Sigmoid colon (tissue), 7 donors: ENCODE data around the gene CCDC159. TPM values are rescaled to one million over a fixed set of nuclear protein-coding genes. Genes with fewer than 3 reads are reported as not detected.

ENCODE experiments used
- DNase-seq: peaks from one replicate; pipeline ENCODE4 v3.0.0-alpha.2; 2019
- H3K27ac ChIP-seq, 4 donors: fragments of 200-600 bp; sonication (generic); one replicate each; pipeline ENCODE4 v1.5.1; 2016 to 2019; ENCODE audit warnings: mild to moderate bottlenecking in 1 of 4
- H3K27me3 ChIP-seq, 3 donors: fragments of 200-600 bp; sonication (generic); one replicate each; pipeline ENCODE4 v1.5.1; 2019; ENCODE audit warnings: mild to moderate bottlenecking in 1 of 3
- H3K36me3 ChIP-seq, 4 donors: fragments of 200-600 bp; sonication (generic); one replicate each; pipeline ENCODE4 v1.5.1; 2016 to 2019
- H3K4me1 ChIP-seq, 4 donors: fragments of 200-600 bp; sonication (generic); one replicate each; pipeline ENCODE4 v1.5.1; 2017 to 2019
- H3K4me3 ChIP-seq, 4 donors: fragments of 200-600 bp; sonication (generic); one replicate each; pipeline ENCODE4 v1.5.1; 2017 to 2019; ENCODE audit warnings: mild to moderate bottlenecking in 2 of 4, moderate library complexity in 1 of 4
- H3K9me3 ChIP-seq, 4 donors: fragments of 200-600 bp in 3 of 4; sonication (generic) in 3 of 4; one replicate each; pipeline versions ENCODE4 v1.5.1 to v1.6.1; 2013 to 2019
- EP300 ChIP-seq, 4 donors: sonication (generic); formaldehyde crosslinking; IDR thresholded peaks; one replicate each; pipeline ENCODE4 v1.6.1; 2017; ENCODE audit warnings: antibody characterized with exemption in 4 of 4
- POLR2A ChIP-seq, 2 donors: fragments of 450-650 bp; IDR thresholded peaks; one replicate each; pipeline ENCODE4 v1.6.1; 2016; ENCODE audit warnings: antibody characterized with exemption in 2 of 2, mild to moderate bottlenecking in 2 of 2, moderate library complexity in 2 of 2
- POLR2AphosphoS5 ChIP-seq, 4 donors: sonication (generic); formaldehyde crosslinking; IDR thresholded peaks; one replicate each; pipeline ENCODE4 v1.6.1; 2017; ENCODE audit warnings: antibody characterized with exemption in 4 of 4
- WGBS, 2 donors: extraction: QIAGEN DNeasy Blood & Tissue Kit; methylation state at CpG; one replicate each; pipeline ENCODE4 v1.1.7; 2013; 5-methylcytosine and 5-hydroxymethylcytosine counted together
- intact Hi-C: fragments of 100-400 bp; cut with DNase I; formaldehyde crosslinking; loops from one replicate; pipeline ENCODE4 v1.15.1; 2023
- polyA plus RNA-seq, 3 donors: library from polyadenylated mRNA; stranded (reverse); fragments of 200-250 nt; gene quantifications; one replicate each; pipeline ENCODE4 v1.2.3, GENCODE V29; 2013
- total RNA-seq, 4 donors: library from RNA; depleted of rRNA; stranded (reverse); fragments of >200 nt; gene quantifications; one replicate each; pipeline ENCODE4 v1.1.0, GENCODE V29; 2016
- TF ChIP-seq, protein P1 (sequence below), 4 experiments: fragments of 450-650 bp in 3 of 4; fragments of 200-600 bp in 1 of 4; IDR thresholded peaks; one replicate each; pipeline ENCODE4 v1.5.1; 2016 to 2019; ENCODE audit warnings: antibody characterized with exemption in 4 of 4, mild to moderate bottlenecking in 3 of 4, moderate library complexity in 2 of 4
- donor health status: healthy with polysubstance abuse.
- donor health status: Bipolar disorder and iron deficiency.
- donor health status: healthy.

Gene CCDC159
- total and polyA plus RNA-seq, 7 donors = 11.6 to 42.4 (median 19.6) TPM

DNA sequence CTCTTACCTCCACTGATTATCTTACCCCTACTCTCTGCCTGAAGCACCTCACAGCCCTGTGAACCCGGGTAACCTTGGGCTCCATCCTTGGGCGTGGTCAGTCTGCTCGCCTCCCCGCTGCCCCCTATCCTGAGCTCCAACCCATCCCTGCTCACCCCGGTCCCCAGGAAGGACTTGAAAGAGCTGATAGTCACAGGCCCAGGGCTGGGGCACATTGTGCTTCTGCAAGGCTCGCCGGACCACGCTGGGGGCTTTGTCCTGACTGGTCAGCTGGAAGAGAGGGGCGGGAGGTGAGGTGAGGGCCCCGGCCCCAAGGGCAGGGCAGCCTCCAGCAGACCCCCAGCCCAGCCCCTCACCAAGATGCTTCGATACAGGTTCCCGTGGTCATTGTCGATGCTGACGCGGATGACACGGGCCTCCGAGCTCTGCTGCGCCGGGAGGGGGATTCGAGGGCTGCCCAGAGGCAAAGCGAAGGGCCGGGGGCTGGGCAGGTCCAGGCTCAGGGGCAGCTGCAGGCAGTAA, 50.8 kb downstream of the CCDC159 start:
- Histone ChIP-seq H3K27ac (no peak overlapping the region), H3K27me3 (no peaks in the 10 kb centered on the region), H3K4me3 (no peak overlapping the region), H3K36me3 (no peaks in the 10 kb centered on the region), H3K9me3 (no peaks in the 10 kb centered on the region), H3K4me1 (no peaks in the 10 kb centered on the region)
- intact Hi-C loops = no loop called here
- 93 to 94% methylated on average over 22 of the region's 22 CpGs for WGBS, 2 donors
- DNase-seq = no peak
- TF ChIP-seq POLR2AphosphoS5 (IDR thresholded peaks at IDR 0.05) = no peak
- TF ChIP-seq EP300 (IDR thresholded peaks at IDR 0.05) = no peak
- no peak for TF ChIP-seq POLR2A (IDR thresholded peaks at IDR 0.05)
- TF ChIP-seq, protein P1, sequence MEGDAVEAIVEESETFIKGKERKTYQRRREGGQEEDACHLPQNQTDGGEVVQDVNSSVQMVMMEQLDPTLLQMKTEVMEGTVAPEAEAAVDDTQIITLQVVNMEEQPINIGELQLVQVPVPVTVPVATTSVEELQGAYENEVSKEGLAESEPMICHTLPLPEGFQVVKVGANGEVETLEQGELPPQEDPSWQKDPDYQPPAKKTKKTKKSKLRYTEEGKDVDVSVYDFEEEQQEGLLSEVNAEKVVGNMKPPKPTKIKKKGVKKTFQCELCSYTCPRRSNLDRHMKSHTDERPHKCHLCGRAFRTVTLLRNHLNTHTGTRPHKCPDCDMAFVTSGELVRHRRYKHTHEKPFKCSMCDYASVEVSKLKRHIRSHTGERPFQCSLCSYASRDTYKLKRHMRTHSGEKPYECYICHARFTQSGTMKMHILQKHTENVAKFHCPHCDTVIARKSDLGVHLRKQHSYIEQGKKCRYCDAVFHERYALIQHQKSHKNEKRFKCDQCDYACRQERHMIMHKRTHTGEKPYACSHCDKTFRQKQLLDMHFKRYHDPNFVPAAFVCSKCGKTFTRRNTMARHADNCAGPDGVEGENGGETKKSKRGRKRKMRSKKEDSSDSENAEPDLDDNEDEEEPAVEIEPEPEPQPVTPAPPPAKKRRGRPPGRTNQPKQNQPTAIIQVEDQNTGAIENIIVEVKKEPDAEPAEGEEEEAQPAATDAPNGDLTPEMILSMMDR (IDR thresholded peaks at IDR 0.05) = no peak

DNA sequence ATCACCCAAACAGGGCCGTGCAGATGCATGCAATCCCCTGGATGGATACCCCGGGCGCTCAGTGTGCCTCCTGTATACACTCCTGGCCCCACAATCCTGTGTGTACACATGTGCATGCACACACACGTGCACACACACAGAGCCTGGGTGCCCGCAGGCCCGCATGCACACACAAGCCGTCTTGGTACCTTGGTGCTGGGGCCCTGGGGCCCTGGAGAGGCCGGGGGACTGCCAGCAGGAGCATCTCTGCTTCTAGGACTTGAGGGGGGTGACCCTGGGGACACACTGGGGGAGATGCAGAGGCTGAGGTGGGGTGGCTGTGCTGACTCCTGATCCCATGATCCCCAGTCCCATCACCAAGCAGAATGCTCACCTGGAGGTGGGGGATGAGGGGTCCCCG, 53.3 kb downstream of the CCDC159 start:
- Histone ChIP-seq H3K9me3 (no peaks in the 10 kb centered on the region), H3K27ac (no peak overlapping the region), H3K27me3 (no peaks in the 10 kb centered on the region), H3K36me3 (no peaks in the 10 kb centered on the region), H3K4me1 (no peaks in the 10 kb centered on the region), H3K4me3 (no peak overlapping the region)
- intact Hi-C loops = no loop called here
- no peak for DNase-seq
- WGBS, 2 donors = 92 to 94% methylated on average over 9 of the region's 9 CpGs
- TF ChIP-seq, protein P1 (IDR thresholded peaks at IDR 0.05) = no peak
- TF ChIP-seq POLR2AphosphoS5 (IDR thresholded peaks at IDR 0.05) (no peak), EP300 (IDR thresholded peaks at IDR 0.05) (no peak), POLR2A (IDR thresholded peaks at IDR 0.05) (no peak)

DNA sequence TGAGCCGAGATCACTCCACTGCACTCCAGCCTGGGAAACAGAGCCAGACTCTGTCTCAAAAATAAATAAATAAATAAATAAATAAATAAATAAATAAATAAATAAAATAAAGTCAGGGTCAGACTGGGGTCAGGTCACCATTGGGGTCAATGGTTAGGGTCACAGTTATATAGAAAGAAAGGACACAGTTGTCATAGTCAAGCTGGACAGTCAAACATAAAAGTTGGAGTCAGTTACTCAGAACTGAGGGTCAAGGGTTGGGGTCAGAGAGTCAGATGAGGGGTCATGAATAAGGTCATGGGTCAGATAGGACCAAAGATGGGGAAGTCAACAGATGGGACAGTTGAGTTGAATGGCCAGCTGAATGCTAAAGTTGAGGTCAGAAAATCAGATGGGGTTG, 54.5 kb downstream of the CCDC159 start:
- WGBS, 2 donors = 68 to 84% methylated on average over 1 of the region's 1 CpG
- Histone ChIP-seq H3K27me3 (peaks cover 0 to under 1% (median 0%) of the 10 kb centered on the region in 3 donors), H3K27ac (no peak overlapping the region), H3K4me1 (no peaks in the 10 kb centered on the region), H3K36me3 (no peaks in the 10 kb centered on the region), H3K9me3 (no peaks in the 10 kb centered on the region), H3K4me3 (no peak overlapping the region)
- intact Hi-C loops = no loop called here
- no peak for DNase-seq
- TF ChIP-seq, protein P1 (IDR thresholded peaks at IDR 0.05) = no peak
- TF ChIP-seq POLR2AphosphoS5 (IDR thresholded peaks at IDR 0.05) (no peak), EP300 (IDR thresholded peaks at IDR 0.05) (no peak), POLR2A (IDR thresholded peaks at IDR 0.05) (no peak)

DNA sequence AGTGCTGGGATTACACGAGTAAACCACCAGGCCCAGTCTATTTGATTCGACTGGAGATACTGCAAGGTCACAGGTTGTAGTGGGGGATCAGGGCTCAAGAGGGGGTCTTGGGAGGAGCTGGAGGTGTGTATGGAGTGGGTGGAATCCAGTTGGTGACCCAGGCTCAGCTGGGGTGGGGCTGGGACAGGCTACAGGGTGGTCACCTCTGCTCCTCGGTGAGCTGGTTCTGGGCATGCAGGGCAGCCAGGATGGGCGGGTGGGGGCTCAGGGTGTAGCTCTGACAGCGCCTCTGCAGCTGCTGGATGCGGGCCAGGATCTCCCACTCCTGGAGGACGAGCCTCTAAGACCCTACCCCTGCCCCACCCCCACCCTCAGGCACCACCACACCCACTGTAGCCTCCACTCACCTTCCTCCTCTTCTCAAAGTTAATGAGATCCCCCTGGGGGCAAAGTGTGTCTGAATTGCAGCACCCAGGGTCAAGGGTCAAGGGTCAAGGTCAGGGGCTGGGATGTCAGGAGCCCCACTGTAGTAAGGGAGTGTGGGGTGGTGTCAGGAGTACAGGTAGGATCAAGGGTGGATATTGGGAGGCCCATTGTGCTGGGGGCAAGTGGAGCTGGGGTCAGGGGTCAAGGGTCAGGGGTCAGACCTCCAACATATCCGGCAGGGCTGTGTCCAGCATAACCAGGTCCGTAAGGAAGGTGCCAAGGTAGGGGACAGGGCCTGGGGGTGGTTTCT, 55.7 kb downstream of the CCDC159 start:
- TF ChIP-seq POLR2AphosphoS5 (IDR thresholded peaks at IDR 0.05) (no peak), EP300 (IDR thresholded peaks at IDR 0.05) (no peak), POLR2A (IDR thresholded peaks at IDR 0.05) (no peak)
- TF ChIP-seq, protein P1 (IDR thresholded peaks at IDR 0.05) = no peak
- Histone ChIP-seq H3K9me3 (no peaks in the 10 kb centered on the region), H3K27me3 (peaks cover 0 to 13% (median 11%) of the 10 kb centered on the region in 3 donors), H3K4me3 (no peak overlapping the region), H3K4me1 (peaks cover 0 to 4% (median 0%) of the 10 kb centered on the region in 4 donors), H3K27ac (no peak overlapping the region), H3K36me3 (no peaks in the 10 kb centered on the region)
- 84 to 86% methylated on average over 9 of the region's 9 CpGs for WGBS, 2 donors
- intact Hi-C loops = no loop called here
- DNase-seq = no peak

Other genes starting within 250 kb of the CCDC159 start
- 1 to 10 TPM in 3 of 4 donors, under 1 TPM in 1; 0.99 to 6.0 (median 2.8) TPM for gene SPC24, start 190.7 kb upstream of the CCDC159 start, total RNA-seq
- gene SPC24, start 190.7 kb upstream of the CCDC159 start, polyA plus RNA-seq = 10 to 100 TPM in 1 of 3 donors, 1 to 10 TPM in 2; 1.2 to 13.0 (median 2.1) TPM
- 1,000 to 10,000 TPM in 2 of 4 donors, 100 to 1,000 TPM in 2; 691 to 1,314 (median 1,068) TPM for gene KANK2, start 149.0 kb upstream of the CCDC159 start, total RNA-seq
- 100 to 1,000 TPM in 1 of 3 donors, 10 to 100 TPM in 2; 29.8 to 130 (median 89.4) TPM for gene KANK2, start 149.0 kb upstream of the CCDC159 start, polyA plus RNA-seq
- gene ANGPTL8, start 106.9 kb upstream of the CCDC159 start, total RNA-seq = not detected
- 1 to 10 TPM in 1 of 3 donors, not detected in 2; 8.1 TPM for gene ANGPTL8, start 106.9 kb upstream of the CCDC159 start, polyA plus RNA-seq
- 10 to 100 TPM; 17.1 to 39.9 (median 20.8) TPM for gene DOCK6, start 84.0 kb upstream of the CCDC159 start, total RNA-seq
- gene DOCK6, start 84.0 kb upstream of the CCDC159 start, polyA plus RNA-seq = 10 to 100 TPM in 2 of 3 donors, 1 to 10 TPM in 1; 8.8 to 40.5 (median 16.2) TPM
- not detected for gene TSPAN16, start 50.4 kb upstream of the CCDC159 start, total RNA-seq
- under 1 TPM in 1 of 3 donors, not detected in 2; 0.07 TPM for gene TSPAN16, start 50.4 kb upstream of the CCDC159 start, polyA plus RNA-seq
- 10 to 100 TPM; 16.0 to 27.7 (median 22.9) TPM for gene RAB3D, start 6.9 kb upstream of the CCDC159 start, total RNA-seq
- 1 to 10 TPM; 6.6 to 9.7 (median 9.7) TPM for gene RAB3D, start 6.9 kb upstream of the CCDC159 start, polyA plus RNA-seq
- 100 to 1,000 TPM; 131 to 291 (median 194) TPM for gene TMEM205, start 251 bp upstream of the CCDC159 start, total RNA-seq
- gene TMEM205, start 251 bp upstream of the CCDC159 start, polyA plus RNA-seq = 10 to 100 TPM; 11.1 to 74.9 (median 25.2) TPM
- 10 to 100 TPM; 13.9 to 43.8 (median 20.5) TPM for gene PLPPR2, start 8.9 kb downstream of the CCDC159 start, total RNA-seq
- gene PLPPR2, start 8.9 kb downstream of the CCDC159 start, polyA plus RNA-seq = 1 to 10 TPM; 1.4 to 8.2 (median 4.8) TPM
- gene SWSAP1, start 28.1 kb downstream of the CCDC159 start, total RNA-seq = 1 to 10 TPM in 2 of 4 donors, under 1 TPM in 2; 0.71 to 1.8 (median 0.96) TPM
- gene SWSAP1, start 28.1 kb downstream of the CCDC159 start, polyA plus RNA-seq = 1 to 10 TPM; 3.0 to 4.3 (median 3.9) TPM
- 1 to 10 TPM in 3 of 4 donors, under 1 TPM in 1; 0.83 to 4.9 (median 2.4) TPM for gene EPOR, start 37.8 kb downstream of the CCDC159 start, total RNA-seq
- gene EPOR, start 37.8 kb downstream of the CCDC159 start, polyA plus RNA-seq = 1 to 10 TPM in 1 of 3 donors, under 1 TPM in 1, not detected in 1; 0.46 to 3.3 TPM
- gene RGL3, start 72.8 kb downstream of the CCDC159 start, total RNA-seq = 10 to 100 TPM in 1 of 4 donors, 1 to 10 TPM in 3; 1.1 to 15.5 (median 1.9) TPM
- 1 to 10 TPM; 1.8 to 8.5 (median 4.2) TPM for gene RGL3, start 72.8 kb downstream of the CCDC159 start, polyA plus RNA-seq
- not detected for gene ODAD3, start 88.6 kb downstream of the CCDC159 start, total RNA-seq
- gene ODAD3, start 88.6 kb downstream of the CCDC159 start, polyA plus RNA-seq = 1 to 10 TPM in 1 of 3 donors, under 1 TPM in 1, not detected in 1; 0.29 to 1.4 TPM
- gene PRKCSH, start 89.1 kb downstream of the CCDC159 start, total RNA-seq = 10 to 100 TPM; 57.6 to 98.0 (median 83.9) TPM
- gene PRKCSH, start 89.1 kb downstream of the CCDC159 start, polyA plus RNA-seq = 100 to 1,000 TPM in 1 of 3 donors, 10 to 100 TPM in 2; 65.0 to 187 (median 96.7) TPM
- gene ELAVL3, start 134.5 kb downstream of the CCDC159 start, total RNA-seq = 1 to 10 TPM in 3 of 4 donors, under 1 TPM in 1; 0.16 to 3.0 (median 1.1) TPM
- gene ELAVL3, start 134.5 kb downstream of the CCDC159 start, polyA plus RNA-seq = under 1 TPM in 2 of 3 donors, not detected in 1; under 0.01 to 0.63 TPM
- 1 to 10 TPM; 3.2 to 8.6 (median 7.7) TPM for gene ZNF653, start 159.3 kb downstream of the CCDC159 start, total RNA-seq
- gene ZNF653, start 159.3 kb downstream of the CCDC159 start, polyA plus RNA-seq = 1 to 10 TPM; 3.9 to 8.8 (median 6.6) TPM
- gene ECSIT, start 182.6 kb downstream of the CCDC159 start, total RNA-seq = 10 to 100 TPM; 74.5 to 93.5 (median 82.4) TPM
- gene ECSIT, start 182.6 kb downstream of the CCDC159 start, polyA plus RNA-seq = 10 to 100 TPM; 60.7 to 75.8 (median 65.4) TPM
- gene CNN1, start 192.3 kb downstream of the CCDC159 start, total RNA-seq = 1,000 to 10,000 TPM; 1,586 to 3,058 (median 2,656) TPM
- 100 to 1,000 TPM in 1 of 3 donors, 10 to 100 TPM in 1, 1 to 10 TPM in 1; 4.9 to 115 (median 45.0) TPM for gene CNN1, start 192.3 kb downstream of the CCDC159 start, polyA plus RNA-seq
- gene ELOF1, start 212.7 kb downstream of the CCDC159 start, total RNA-seq = 10 to 100 TPM; 27.2 to 47.9 (median 38.9) TPM
- gene ELOF1, start 212.7 kb downstream of the CCDC159 start, polyA plus RNA-seq = 10 to 100 TPM; 49.8 to 67.3 (median 59.4) TPM
- 10 to 100 TPM in 2 of 4 donors, 1 to 10 TPM in 2; 7.6 to 23.5 (median 9.8) TPM for gene ACP5, start 231.1 kb downstream of the CCDC159 start, total RNA-seq
- gene ACP5, start 231.1 kb downstream of the CCDC159 start, polyA plus RNA-seq = 100 to 1,000 TPM in 1 of 3 donors, 10 to 100 TPM in 2; 26.4 to 266 (median 54.4) TPM